ENCODE measurements around the gene HAPSTR1. TPM values are rescaled to one million over a fixed set of nuclear protein-coding genes. Genes with fewer than 3 reads are reported as not detected.
"Not testable (repeated sequence)": the region's sequence is repeated elsewhere in the genome, so short reads cannot be mapped to it uniquely, and the experiment has no call there.

HAPSTR1 gene
- total RNA-seq, 1 donor from 2014 or later = 86.0 TPM

- H3K9me3 Mint-ChIP-seq (ENCODE audit: unreplicated experiment) = no peaks in the 10 kb centered on the region
- H3K4me1 Mint-ChIP-seq (ENCODE audit: unreplicated experiment) = peaks cover 2% of the 10 kb centered on the region
- H3K27me3 Mint-ChIP-seq (ENCODE audit: unreplicated experiment) = peaks cover 4% of the 10 kb centered on the region
- TF ChIP-seq CTCF (IDR thresholded peaks at IDR 0.05; ENCODE audit: unreplicated experiment) = no peak
- no peak overlapping the region for H3K27ac Mint-ChIP-seq (ENCODE audit: unreplicated experiment)
- no peak for DNase-seq (ENCODE audit: low spot score)
- no peaks in the 10 kb centered on the region for H3K36me3 Mint-ChIP-seq (ENCODE audit: low read depth, unreplicated experiment)
- H3K4me3 Mint-ChIP-seq (ENCODE audit: unreplicated experiment) = no peak overlapping the region
Measured at GRCh38 chr16:9079430-9079812, 12.0 kb upstream of the HAPSTR1 start.

- Mint-ChIP-seq H3K27me3 (ENCODE audit: unreplicated experiment) (peaks cover 4% of the 10 kb centered on the region), H3K4me1 (ENCODE audit: unreplicated experiment) (peaks cover 2% of the 10 kb centered on the region), H3K4me3 (ENCODE audit: unreplicated experiment) (no peak overlapping the region), H3K27ac (ENCODE audit: unreplicated experiment) (no peak overlapping the region), H3K36me3 (ENCODE audit: low read depth, unreplicated experiment) (no peaks in the 10 kb centered on the region), H3K9me3 (ENCODE audit: unreplicated experiment) (no peaks in the 10 kb centered on the region)
- no peak for TF ChIP-seq CTCF (IDR thresholded peaks at IDR 0.05; ENCODE audit: unreplicated experiment)
- DNase-seq (ENCODE audit: low spot score) = no peak
Measured at GRCh38 chr16:9081158-9081557, 10.3 kb upstream of the HAPSTR1 start.

GRCh38 chr16:9081843-9082242 lies 9.6 kb upstream of the HAPSTR1 start:
- Mint-ChIP-seq H3K4me1 (ENCODE audit: unreplicated experiment) (peaks cover 2% of the 10 kb centered on the region), H3K27me3 (ENCODE audit: unreplicated experiment) (peaks cover 4% of the 10 kb centered on the region), H3K27ac (ENCODE audit: unreplicated experiment) (no peak overlapping the region), H3K36me3 (ENCODE audit: low read depth, unreplicated experiment) (no peaks in the 10 kb centered on the region), H3K9me3 (ENCODE audit: unreplicated experiment) (no peaks in the 10 kb centered on the region), H3K4me3 (ENCODE audit: unreplicated experiment) (no peak overlapping the region)
- TF ChIP-seq CTCF (IDR thresholded peaks at IDR 0.05; ENCODE audit: unreplicated experiment) = no peak
- DNase-seq (ENCODE audit: low spot score) = no peak

- no peak for TF ChIP-seq CTCF (IDR thresholded peaks at IDR 0.05; ENCODE audit: unreplicated experiment)
- no peak for DNase-seq (ENCODE audit: low spot score)
- Mint-ChIP-seq H3K9me3 (ENCODE audit: unreplicated experiment) (no peaks in the 10 kb centered on the region), H3K27ac (ENCODE audit: unreplicated experiment) (no peak overlapping the region), H3K4me1 (ENCODE audit: unreplicated experiment) (peaks cover 2% of the 10 kb centered on the region), H3K4me3 (ENCODE audit: unreplicated experiment) (no peak overlapping the region), H3K27me3 (ENCODE audit: unreplicated experiment) (peaks cover 4% of the 10 kb centered on the region), H3K36me3 (ENCODE audit: low read depth, unreplicated experiment) (no peaks in the 10 kb centered on the region)
Measured at GRCh38 chr16:9082422-9082821, 9.0 kb upstream of the HAPSTR1 start.

GRCh38 chr16:9087733-9088132 lies 3.7 kb upstream of the HAPSTR1 start:
- peaks cover 13% of the 10 kb centered on the region for H3K27me3 Mint-ChIP-seq (ENCODE audit: unreplicated experiment)
- H3K9me3 Mint-ChIP-seq (ENCODE audit: unreplicated experiment); H3K4me1 Mint-ChIP-seq (ENCODE audit: unreplicated experiment); DNase-seq (ENCODE audit: low spot score); H3K36me3 Mint-ChIP-seq (ENCODE audit: low read depth, unreplicated experiment); H3K27ac Mint-ChIP-seq (ENCODE audit: unreplicated experiment); H3K4me3 Mint-ChIP-seq (ENCODE audit: unreplicated experiment): not testable (repeated sequence)

GRCh38 chr16:9088848-9089247 lies 2.6 kb upstream of the HAPSTR1 start:
- Mint-ChIP-seq H3K4me1 (ENCODE audit: unreplicated experiment) (peaks cover 18% of the 10 kb centered on the region), H3K9me3 (ENCODE audit: unreplicated experiment) (peaks cover 4% of the 10 kb centered on the region), H3K4me3 (ENCODE audit: unreplicated experiment) (no peak overlapping the region), H3K36me3 (ENCODE audit: low read depth, unreplicated experiment) (peaks cover 18% of the 10 kb centered on the region), H3K27me3 (ENCODE audit: unreplicated experiment) (peaks cover 22% of the 10 kb centered on the region), H3K27ac (ENCODE audit: unreplicated experiment) (no peak overlapping the region)
- TF ChIP-seq CTCF (IDR thresholded peaks at IDR 0.05; ENCODE audit: unreplicated experiment) = no peak
- DNase-seq (ENCODE audit: low spot score) = no peak
